Lung (tissue), 12 donors: ENCODE results near the gene NOD1. TPM values are rescaled to one million over a fixed set of nuclear protein-coding genes. Genes with fewer than 3 reads are reported as not detected.

ENCODE experiments used
- ATAC-seq: fragments of 200-7000 bp; cut with Tn5 transposase; one replicate; pipeline ENCODE4 v1.9.1; 2020; ENCODE audit warnings: moderate number of reproducible peaks; ENCODE audit not compliant: insufficient read depth, low FRiP score
- DNase-seq, 3 donors: peaks; one replicate each; pipeline ENCODE4 v3.0.0-alpha.2; 2013 to 2017
- H3K27ac ChIP-seq, 2 donors: one replicate each; pipeline ENCODE4 v1.5.1; 2013; ENCODE audit warnings: mild to moderate bottlenecking in 2 of 2, moderate library complexity in 2 of 2, control low read depth in 1 of 2, inconsistent platforms in 1 of 2, low read depth in 1 of 2, low read length in 1 of 2
- H3K27me3 ChIP-seq, 3 donors: one replicate each; pipeline ENCODE4 v1.5.1; 2013; ENCODE audit warnings: low read length in 2 of 3; ENCODE audit not compliant: control insufficient read depth in 3 of 3, insufficient read depth in 3 of 3
- H3K36me3 ChIP-seq, 4 donors: one replicate each; pipeline ENCODE4 v1.5.1; 2013; ENCODE audit warnings: low read length in 4 of 4, mild to moderate bottlenecking in 1 of 4, moderate library complexity in 1 of 4; ENCODE audit not compliant: control insufficient read depth in 4 of 4, insufficient read depth in 4 of 4
- H3K4me1 ChIP-seq, 5 donors: one replicate each; pipeline ENCODE4 v1.5.1; 2013; ENCODE audit warnings: low read length in 5 of 5, mild to moderate bottlenecking in 2 of 5, moderate library complexity in 1 of 5; ENCODE audit not compliant: control insufficient read depth in 5 of 5, insufficient read depth in 5 of 5
- H3K4me3 ChIP-seq: one replicate; pipeline ENCODE4 v1.5.1; 2013; ENCODE audit warnings: mild to moderate bottlenecking, control low read depth, moderate library complexity
- H3K9ac ChIP-seq, 2 donors: one replicate each; pipeline ENCODE4 v1.5.1; 2013; ENCODE audit warnings: low read length in 2 of 2, control low read depth in 1 of 2; ENCODE audit not compliant: insufficient read depth in 1 of 2
- H3K9me3 ChIP-seq, 4 donors: one replicate each; pipeline ENCODE4 v1.5.1; 2013; ENCODE audit warnings: low read length in 3 of 4, mild to moderate bottlenecking in 1 of 4, moderate library complexity in 1 of 4; ENCODE audit not compliant: control insufficient read depth in 4 of 4, insufficient read depth in 3 of 4
- CTCF ChIP-seq: IDR thresholded peaks from 2 replicates; pipeline ENCODE4 v1.5.1; 2012; ENCODE audit warnings: mild to moderate bottlenecking; ENCODE audit errors: control extremely low read depth, extremely low read depth
- WGBS, 2 donors: extraction: QIAGEN DNeasy Blood & Tissue Kit; methylation state at CpG; one replicate each; pipeline ENCODE4 v1.1.7; 2013; 5-methylcytosine and 5-hydroxymethylcytosine counted together
- polyA plus RNA-seq, 2 donors: library from polyadenylated mRNA; stranded (reverse); fragments of 200-250 nt; gene quantifications; one replicate each; pipeline ENCODE4 v1.2.1, GENCODE V29; 2013
- total RNA-seq, 2 donors: library from RNA; depleted of rRNA in 1 of 2; stranded (reverse); fragments of >200 nt in 1 of 2; gene quantifications; one replicate each; pipeline ENCODE4 v1.2.1, GENCODE V29; 2014 to 2021
- donor health status: control.
- donor health status: control.
- donor health status: Bipolar disorder and iron deficiency.
- donor health status: healthy.
- donor health status: DM: yes; HTN: yes; CAD: no.

Gene NOD1
- total and polyA plus RNA-seq, 4 donors = 11.5 to 46.1 (median 21.5) TPM

- ATAC-seq = no peak
- Histone ChIP-seq H3K9me3 (no peaks in the 10 kb centered on the region), H3K27ac (no peak overlapping the region), H3K36me3 (peaks cover 0 to 6% (median 2%) of the 10 kb centered on the region in 4 donors), H3K27me3 (no peaks in the 10 kb centered on the region), H3K9ac (no peak overlapping the region), H3K4me3 (no peak overlapping the region), H3K4me1 (peaks cover 16 to 41% (median 28%) of the 10 kb centered on the region in 5 donors)
- no peak for TF ChIP-seq CTCF
- 55 to 66% methylated on average over 6 of the region's 6 CpGs for WGBS, 2 donors
- no peak for DNase-seq
These were observed 15.0 kb downstream of the NOD1 start for GRCh38 chr7:30463405-30464145.

GRCh38 chr7:30462179-30462578 is 16.4 kb downstream of the NOD1 start:
- WGBS, 2 donors = 45 to 85% methylated on average over 1 of the region's 1 CpG
- no peak for ATAC-seq
- H3K4me3 ChIP-seq = no peak overlapping the region
- no peak for TF ChIP-seq CTCF
- no peak overlapping the region for H3K9ac ChIP-seq
- H3K9me3 ChIP-seq = no peaks in the 10 kb centered on the region
- H3K4me1 ChIP-seq = peaks cover 13 to 33% (median 21%) of the 10 kb centered on the region in 5 donors
- H3K27me3 ChIP-seq = no peaks in the 10 kb centered on the region
- H3K27ac ChIP-seq = no peak overlapping the region
- DNase-seq = no peak
- H3K36me3 ChIP-seq = peaks cover 0 to 9% (median 2%) of the 10 kb centered on the region in 4 donors

- no peak for ATAC-seq
These were observed 18.3 kb downstream of the NOD1 start for GRCh38 chr7:30460246-30460633.

More at GRCh38 chr7:30460246-30460633, 18.3 kb downstream of the NOD1 start:
- TF ChIP-seq CTCF = no peak
- H3K4me3 ChIP-seq = no peak overlapping the region
- DNase-seq = no peak
- 87 to 92% methylated on average over 4 of the region's 4 CpGs for WGBS, 2 donors
- no peaks in the 10 kb centered on the region for H3K9me3 ChIP-seq
- H3K36me3 ChIP-seq = peaks cover under 1 to 20% (median 9%) of the 10 kb centered on the region in 4 donors
- peak overlapping the region; percentile 16 to 18 for H3K27ac ChIP-seq
- H3K27me3 ChIP-seq = no peaks in the 10 kb centered on the region
- H3K9ac ChIP-seq = no peak overlapping the region
- H3K4me1 ChIP-seq = peaks cover 8 to 22% (median 13%) of the 10 kb centered on the region in 5 donors
